Measurements from ENCODE around the gene MIA2. TPM values are rescaled to one million over a fixed set of nuclear protein-coding genes. Genes with fewer than 3 reads are reported as not detected.

The MIA2 gene
- total RNA-seq, 3 donors from 2014 or later = 19.5 to 37.0 (median 23.3) TPM

DNA sequence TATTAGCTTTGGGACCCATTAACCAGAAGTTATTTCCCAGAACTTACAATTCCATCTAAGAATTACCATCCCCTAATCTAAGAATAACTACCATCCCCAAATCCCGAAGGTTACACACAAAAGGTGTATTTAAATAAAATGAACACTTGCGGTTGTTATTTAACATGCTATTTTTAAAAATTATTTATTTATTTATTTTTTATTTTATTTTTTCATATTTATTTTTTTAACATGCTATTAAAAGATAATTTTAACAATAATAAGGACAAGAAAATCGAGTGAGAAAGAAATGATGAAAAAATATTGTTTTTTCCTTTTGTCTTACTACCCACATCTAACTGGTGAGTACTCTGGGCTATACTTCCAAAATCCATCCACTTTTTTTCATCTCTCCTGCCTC, 192.2 kb downstream of the MIA2 start:
- Histone ChIP-seq H3K4me1 (peaks cover 2 to 4% of the 10 kb centered on the region in 2 donors), H3K4me3 (no peak overlapping the region), H3K36me3 (no peaks in the 10 kb centered on the region), H3K27ac (no peak overlapping the region), H3K9me3 (no peaks in the 10 kb centered on the region), H3K27me3 (no peaks in the 10 kb centered on the region)
- no peak for DNase-seq (ENCODE audit: low spot score in 2 of 2)
- no peak for TF ChIP-seq POLR2AphosphoS5 (IDR thresholded peaks at IDR 0.05)
- TF ChIP-seq CTCF (IDR thresholded peaks at IDR 0.05) = no peak
- TF ChIP-seq POLR2A (IDR thresholded peaks at IDR 0.05) = no peak
- intact Hi-C loops (cut with DNase I; ENCODE audit: low total_unique reads) = no loop called here

- DNase-seq (ENCODE audit: low spot score in 2 of 2) = no peak
- TF ChIP-seq CTCF (IDR thresholded peaks at IDR 0.05) = peak in 1 of 3 donors; percentile 12
- no peak for TF ChIP-seq POLR2A (IDR thresholded peaks at IDR 0.05)
- Histone ChIP-seq H3K27ac (no peak overlapping the region), H3K4me3 (no peak overlapping the region), H3K9me3 (no peaks in the 10 kb centered on the region), H3K27me3 (no peaks in the 10 kb centered on the region), H3K4me1 (peaks cover 2 to 4% of the 10 kb centered on the region in 2 donors), H3K36me3 (no peaks in the 10 kb centered on the region)
- intact Hi-C loops (cut with DNase I; ENCODE audit: low total_unique reads) = no loop called here
Measured at GRCh38 chr14:39426605-39427004, 192.9 kb downstream of the MIA2 start.

DNA sequence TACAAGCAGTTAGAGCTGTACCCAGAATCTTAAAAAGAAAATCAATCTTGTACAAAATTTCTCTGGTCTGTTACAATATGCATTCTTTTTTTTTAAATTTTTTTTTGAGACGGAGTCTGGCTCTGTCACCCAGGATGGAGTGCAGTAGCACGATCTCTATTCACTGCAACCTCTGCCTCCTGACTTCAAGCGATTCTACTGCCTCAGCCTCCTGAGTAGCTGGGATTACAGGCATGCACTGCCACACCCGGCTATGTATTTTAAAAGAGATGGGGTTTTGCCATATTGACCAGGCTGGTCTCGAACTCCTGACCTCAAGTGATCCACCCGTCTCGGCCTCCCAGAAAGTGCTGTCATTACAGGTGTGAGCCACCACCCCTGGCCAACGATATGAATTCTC, 194.4 kb downstream of the MIA2 start:
- Histone ChIP-seq H3K4me3 (no peak overlapping the region), H3K27me3 (no peaks in the 10 kb centered on the region), H3K9me3 (no peaks in the 10 kb centered on the region), H3K4me1 (peaks cover 2 to 4% of the 10 kb centered on the region in 2 donors), H3K27ac (no peak overlapping the region), H3K36me3 (no peaks in the 10 kb centered on the region)
- TF ChIP-seq CTCF (IDR thresholded peaks at IDR 0.05) (no peak), POLR2AphosphoS5 (IDR thresholded peaks at IDR 0.05) (no peak), POLR2A (IDR thresholded peaks at IDR 0.05) (no peak)
- DNase-seq (ENCODE audit: low spot score in 2 of 2) = no peak
- intact Hi-C loops (cut with DNase I; ENCODE audit: low total_unique reads) = no loop called here

- Histone ChIP-seq H3K27me3 (no peaks in the 10 kb centered on the region), H3K4me1 (peaks cover 2 to 4% of the 10 kb centered on the region in 2 donors), H3K9me3 (no peaks in the 10 kb centered on the region), H3K27ac (peak overlapping the region; percentile 99), H3K4me3 (peak overlapping the region; percentile 84 to 96 (median 86)), H3K36me3 (no peaks in the 10 kb centered on the region)
- intact Hi-C loops (cut with DNase I; ENCODE audit: low total_unique reads) = no loop called here
- DNase-seq (ENCODE audit: low spot score in 2 of 2) = no peak
- TF ChIP-seq POLR2A (IDR thresholded peaks at IDR 0.05) (no peak), CTCF (IDR thresholded peaks at IDR 0.05) (no peak)
Measured at GRCh38 chr14:39430762-39431415, 197.2 kb downstream of the MIA2 start.

DNA sequence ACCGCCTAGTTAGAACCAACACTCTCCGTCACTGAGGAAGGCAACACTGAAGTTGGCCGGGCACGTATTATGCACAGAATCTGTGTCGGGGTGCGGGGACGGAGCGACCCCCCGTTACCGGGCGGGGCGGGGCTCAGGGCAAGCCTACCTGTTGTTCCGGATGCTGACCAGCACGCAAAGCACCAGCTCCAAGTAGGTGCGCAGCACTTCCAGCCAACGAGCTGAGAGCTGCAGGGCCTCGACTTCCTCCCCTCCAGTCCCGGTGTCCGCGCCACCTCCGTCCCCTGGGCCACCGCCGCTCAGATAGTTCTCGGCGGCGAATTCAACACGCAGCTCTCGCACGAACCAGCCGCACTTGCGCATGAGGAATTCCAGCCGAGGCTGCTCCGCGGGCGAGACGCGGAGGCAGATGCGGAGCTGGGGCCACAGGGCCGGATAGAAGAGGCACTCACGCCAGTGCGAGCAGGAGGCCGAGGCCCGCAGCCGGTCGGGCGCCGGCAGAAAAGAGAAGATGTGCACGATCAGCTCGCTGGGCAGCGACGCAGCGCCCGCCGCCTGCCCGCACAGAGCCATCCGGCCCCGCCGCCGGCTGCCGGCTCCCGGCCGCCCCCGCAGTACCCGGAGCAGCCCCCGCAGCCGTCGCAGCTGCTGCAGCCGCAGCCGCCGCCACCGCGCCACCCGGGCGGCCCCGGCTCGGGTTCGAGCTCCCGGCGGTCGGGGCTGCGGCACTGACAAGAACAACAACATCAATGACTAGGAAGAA, 197.9 kb downstream of the MIA2 start:
- H3K27ac ChIP-seq = peak overlapping the region; percentile 99
- H3K27me3 ChIP-seq = no peaks in the 10 kb centered on the region
- H3K9me3 ChIP-seq = no peaks in the 10 kb centered on the region
- TF ChIP-seq CTCF (IDR thresholded peaks at IDR 0.05) (no peak), POLR2A (IDR thresholded peaks at IDR 0.05) (no peak), POLR2AphosphoS5 (IDR thresholded peaks at IDR 0.05) (peak in 1 of 3 donors; percentile 10)
- H3K4me1 ChIP-seq = peaks cover 2 to 4% of the 10 kb centered on the region in 2 donors
- H3K4me3 ChIP-seq = peak overlapping the region; percentile 84 to 96 (median 86)
- DNase-seq (ENCODE audit: low spot score in 2 of 2) = peak; percentile 22 to 61
- no peaks in the 10 kb centered on the region for H3K36me3 ChIP-seq
- intact Hi-C loops (cut with DNase I; ENCODE audit: low total_unique reads) = no loop called here
